Hepatocyte (in vitro differentiated cells): ENCODE results near the gene RNF19B. TPM values are rescaled to one million over a fixed set of nuclear protein-coding genes. Genes with fewer than 3 reads are reported as not detected.
A peak's percentile ranks its signal among the peaks of the same experiment; 100 is the strongest.

ENCODE experiments used
- DNase-seq: peaks from one replicate; pipeline ENCODE4 v3.0.0-alpha.2; 2016; ENCODE audit warnings: low spot score
- H2AFZ ChIP-seq: fragments of 200-600 bp; sonication (generic); 2 replicates; pipeline ENCODE4 v1.6.0; 2016; ENCODE audit warnings: antibody characterized with exemption, mild to moderate bottlenecking
- H3K27ac ChIP-seq: fragments of 200-600 bp; sonication (generic); 2 replicates; pipeline ENCODE4 v1.5.1; 2016; ENCODE audit warnings: mild to moderate bottlenecking
- H3K27me3 ChIP-seq: fragments of 200-600 bp; sonication (generic); 2 replicates; pipeline ENCODE4 v1.6.1; 2016
- H3K36me3 ChIP-seq: fragments of 200-600 bp; sonication (generic); replicated peaks from 2 replicates; pipeline ENCODE4 v1.5.1; 2016; ENCODE audit warnings: low read depth; ENCODE audit not compliant: insufficient read depth
- H3K4me1 ChIP-seq: fragments of 200-600 bp; sonication (generic); 2 replicates; pipeline ENCODE4 v1.5.1; 2016; ENCODE audit warnings: mild to moderate bottlenecking, moderate library complexity; ENCODE audit not compliant: insufficient read depth
- H3K4me2 ChIP-seq: fragments of 200-600 bp; sonication (generic); 2 replicates; pipeline ENCODE4 v1.6.0; 2016
- H3K4me3 ChIP-seq: fragments of 200-600 bp; sonication (generic); 2 replicates; pipeline ENCODE4 v1.5.1; 2016; ENCODE audit warnings: mild to moderate bottlenecking
- H3K79me2 ChIP-seq: fragments of 200-600 bp; sonication (generic); 2 replicates; pipeline ENCODE4 v1.6.0; 2017; ENCODE audit warnings: mild to moderate bottlenecking
- H3K9me2 ChIP-seq: fragments of 200-600 bp; sonication (generic); replicated peaks from 2 replicates; pipeline ENCODE4 v1.6.0; 2017; ENCODE audit warnings: mild to moderate bottlenecking; ENCODE audit not compliant: insufficient read depth
- H3K9me3 ChIP-seq: fragments of 200-600 bp; sonication (generic); 2 replicates; pipeline ENCODE4 v1.5.1; 2016; ENCODE audit warnings: low read depth, mild to moderate bottlenecking
- H4K20me1 ChIP-seq: fragments of 200-600 bp; sonication (generic); 2 replicates; pipeline ENCODE4 v1.6.0; 2016; ENCODE audit warnings: mild to moderate bottlenecking; ENCODE audit not compliant: insufficient read depth, poor library complexity, severe bottlenecking
- CTCF ChIP-seq: fragments of 200-600 bp; sonication (generic); IDR thresholded peaks from 2 replicates; pipeline ENCODE4 v1.5.1; 2016; ENCODE audit warnings: antibody characterized with exemption, mild to moderate bottlenecking; ENCODE audit not compliant: poor library complexity
- EZH2 ChIP-seq: fragments of 200-600 bp; sonication (generic); IDR thresholded peaks from 2 replicates; pipeline ENCODE4 v1.6.1; 2016; ENCODE audit warnings: antibody characterized with exemption, mild to moderate bottlenecking, borderline replicate concordance
- EZH2phosphoT487 ChIP-seq: fragments of 200-600 bp; sonication (generic); IDR thresholded peaks from one replicate; pipeline ENCODE4 v1.6.1; 2018; ENCODE audit warnings: antibody characterized with exemption, mild to moderate bottlenecking, low read depth, moderate library complexity; ENCODE audit not compliant: unreplicated experiment, severe bottlenecking
- WGBS: methylation state at CpG from one replicate; pipeline ENCODE4 v1.1.6; 2016; ENCODE audit warnings: low lambda C conversion rate; ENCODE audit errors: missing lambda C conversion rate; 5-methylcytosine and 5-hydroxymethylcytosine counted together
- polyA plus RNA-seq: library from polyadenylated mRNA; unstranded; fragments of >200 nt; fragmentation: Nextera tagmentation; extraction: Ambion mirVana; gene quantifications from 2 replicates; pipeline ENCODE4 v1.2.1, GENCODE V29; 2016
- total RNA-seq: library from RNA; depleted of rRNA; stranded (reverse); fragments of >200 nt; gene quantifications from 2 replicates; pipeline ENCODE4 v1.2.3, GENCODE V29; 2014

The RNF19B gene
- total and polyA plus RNA-seq, 2 experiments from 2014 or later: 15.5 to 16.1 TPM

DNA sequence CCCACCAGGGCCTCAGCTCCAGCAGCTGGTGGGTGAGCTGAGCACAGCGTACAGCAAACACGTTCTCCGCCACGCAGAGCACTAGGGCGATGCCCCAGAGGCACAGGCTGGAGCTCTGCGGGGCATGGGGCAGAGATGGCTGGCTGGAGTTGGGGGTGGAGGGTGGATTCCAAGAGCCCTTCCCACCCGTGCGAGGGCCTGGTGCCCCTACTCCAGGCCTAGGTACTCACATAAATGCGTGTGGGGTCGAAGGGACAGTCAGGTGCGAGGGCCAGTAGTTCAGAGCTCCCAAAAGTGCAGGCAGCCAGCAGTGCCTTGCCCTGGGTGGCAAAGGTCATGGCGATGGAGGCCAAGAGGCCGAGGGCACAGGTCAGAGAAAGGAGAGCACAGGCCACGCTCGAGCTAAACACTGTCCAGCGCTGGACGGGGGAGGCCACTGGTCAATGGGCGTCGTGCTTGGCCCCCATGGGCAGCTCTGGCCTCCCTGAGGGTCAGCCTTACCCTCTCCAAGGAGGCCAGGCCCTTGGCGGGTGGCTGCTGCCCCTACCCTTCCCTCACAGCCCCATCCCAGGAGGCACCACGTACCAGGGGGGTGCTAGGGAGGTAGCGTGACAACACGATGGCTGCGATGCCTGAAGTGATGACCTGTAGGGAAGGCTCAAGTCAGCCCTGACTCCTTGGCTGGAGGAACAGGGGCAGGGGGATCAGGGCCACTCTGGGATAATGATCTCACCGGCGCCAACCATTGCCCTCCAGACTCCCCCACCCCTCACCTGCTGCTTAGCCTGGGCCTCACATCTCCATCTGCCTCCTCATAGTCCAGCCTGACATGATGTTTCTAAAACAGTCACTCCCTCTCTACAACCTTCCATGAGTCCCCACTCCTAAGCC lies 69.0 kb downstream of the RNF19B start:
- 88% methylated on average over 24 of the region's 26 CpGs for WGBS
- Histone ChIP-seq H3K27ac (no peak overlapping the region), H3K79me2 (no peaks in the 10 kb centered on the region), H3K4me1 (peaks cover 8% of the 10 kb centered on the region), H3K9me2 (no peaks in the 10 kb centered on the region), H3K4me3 (no peak overlapping the region), H3K4me2 (no peak overlapping the region), H3K27me3 (peaks cover 15% of the 10 kb centered on the region), H3K36me3 (no peaks in the 10 kb centered on the region), H4K20me1 (no peaks in the 10 kb centered on the region), H2AFZ (no peak overlapping the region), H3K9me3 (no peaks in the 10 kb centered on the region)
- no peak for DNase-seq
- TF ChIP-seq EZH2phosphoT487 (no peak), CTCF (no peak), EZH2 (no peak)

DNA sequence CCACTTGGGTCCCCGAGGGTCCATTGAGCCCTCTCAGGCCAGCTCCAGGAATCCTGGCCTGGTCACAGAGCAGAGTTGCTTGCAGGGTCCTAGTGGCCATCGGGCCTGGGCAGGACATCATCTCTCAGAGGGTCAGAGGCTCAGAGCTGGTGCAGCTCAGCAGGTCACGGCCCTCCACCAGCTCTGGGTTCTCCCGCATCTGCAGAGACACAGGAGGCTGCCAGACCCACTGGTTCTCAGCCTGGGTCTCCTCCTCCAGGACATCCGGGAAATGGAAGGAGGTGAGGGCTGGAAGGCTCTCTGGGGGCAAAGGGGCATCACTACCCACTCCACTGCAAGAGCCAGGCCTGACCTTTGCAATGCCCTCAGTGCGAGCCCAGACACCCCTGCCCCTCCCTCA lies 69.9 kb downstream of the RNF19B start:
- Histone ChIP-seq H3K27me3 (peaks cover 20% of the 10 kb centered on the region), H4K20me1 (no peaks in the 10 kb centered on the region), H3K4me2 (no peak overlapping the region), H3K79me2 (no peaks in the 10 kb centered on the region), H3K36me3 (no peaks in the 10 kb centered on the region), H3K9me3 (no peaks in the 10 kb centered on the region), H3K4me1 (peaks cover 8% of the 10 kb centered on the region), H3K9me2 (no peaks in the 10 kb centered on the region), H3K27ac (no peak overlapping the region), H2AFZ (no peak overlapping the region), H3K4me3 (no peak overlapping the region)
- no peak for TF ChIP-seq EZH2phosphoT487
- TF ChIP-seq CTCF: no peak
- TF ChIP-seq EZH2: no peak
- WGBS: 87% methylated on average over 6 of the region's 6 CpGs
- DNase-seq: no peak

DNA sequence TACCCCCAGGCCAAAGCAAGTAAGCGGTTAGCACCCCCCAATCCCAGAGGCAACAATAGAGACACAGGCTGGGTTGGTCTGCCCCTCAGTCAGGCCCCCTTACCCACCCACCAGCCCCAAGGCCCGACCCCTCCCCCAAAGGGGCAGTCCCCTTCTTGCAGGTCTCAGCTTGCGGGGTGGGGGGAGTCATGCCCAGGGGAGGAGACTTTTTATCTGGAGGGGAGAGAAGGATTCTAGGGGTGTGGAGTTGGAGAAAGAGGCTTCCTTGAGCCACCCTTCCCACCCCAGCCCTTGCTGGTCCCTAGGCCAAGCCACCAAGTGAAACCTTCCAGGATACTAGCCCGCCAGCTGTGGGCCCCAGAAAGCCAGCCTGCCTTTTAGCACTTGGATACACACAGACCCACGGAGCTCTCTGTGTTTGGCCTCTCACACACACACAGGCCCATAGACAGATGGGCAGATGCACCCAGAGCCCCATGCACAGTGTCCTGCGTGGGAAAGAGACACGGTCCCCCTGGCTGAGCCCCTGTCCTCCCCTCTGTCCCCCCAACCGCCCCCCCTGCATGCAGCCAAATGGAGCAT lies 70.5 kb downstream of the RNF19B start:
- Histone ChIP-seq H3K4me1 (peaks cover 8% of the 10 kb centered on the region), H3K9me2 (no peaks in the 10 kb centered on the region), H3K27me3 (peaks cover 20% of the 10 kb centered on the region), H3K36me3 (no peaks in the 10 kb centered on the region), H3K4me3 (no peak overlapping the region), H3K79me2 (no peaks in the 10 kb centered on the region), H4K20me1 (no peaks in the 10 kb centered on the region), H3K27ac (no peak overlapping the region), H3K9me3 (no peaks in the 10 kb centered on the region), H2AFZ (peak overlapping the region; percentile 91), H3K4me2 (peak overlapping the region; percentile 95)
- TF ChIP-seq CTCF: no peak
- no peak for TF ChIP-seq EZH2phosphoT487
- no peak for TF ChIP-seq EZH2
- WGBS: 71% methylated on average over 7 of the region's 8 CpGs
- no peak for DNase-seq
